Lower leg skin (tissue), 4 donors: Measurements from ENCODE around the gene TAPT1. TPM values are rescaled to one million over a fixed set of nuclear protein-coding genes. Genes with fewer than 3 reads are reported as not detected.

ENCODE experiments used
- DNase-seq, 2 donors: peaks; one replicate each; pipeline ENCODE4 v3.0.0-alpha.2; 2019; ENCODE audit warnings: low spot score in 2 of 2
- H3K4me3 ChIP-seq: fragments of 200-600 bp; sonication (generic); 2 replicates; pipeline ENCODE4 v1.5.1; 2017; ENCODE audit warnings: mild to moderate bottlenecking, low read depth; ENCODE audit not compliant: poor library complexity, severe bottlenecking
- CTCF ChIP-seq, 3 donors: fragments of 450-650 bp; IDR thresholded peaks; one replicate each; pipeline ENCODE4 v1.5.1; 2016; ENCODE audit warnings: antibody characterized with exemption in 3 of 3, mild to moderate bottlenecking in 3 of 3, moderate library complexity in 2 of 3
- POLR2A ChIP-seq, 2 donors: fragments of 450-650 bp; IDR thresholded peaks; one replicate each; pipeline ENCODE4 v1.6.1; 2016 to 2017; ENCODE audit warnings: antibody characterized with exemption in 2 of 2, mild to moderate bottlenecking in 1 of 2, moderate library complexity in 1 of 2
- WGBS, 2 donors: methylation state at CpG; one replicate each; pipeline ENCODE4 v1.1.5; 2018; 5-methylcytosine and 5-hydroxymethylcytosine counted together
- intact Hi-C: fragments of 100-400 bp; cut with DNase I; formaldehyde crosslinking; loops from one replicate; pipeline ENCODE4 v1.15.0; 2023; ENCODE audit warnings: low total_unique reads
- total RNA-seq, 4 donors: library from RNA; depleted of rRNA; stranded (reverse); fragments of >200 nt; gene quantifications; one replicate each; pipeline ENCODE4 v1.1.0, GENCODE V29; 2016

The TAPT1 gene
- total RNA-seq, 4 donors from 2014 or later = 10.5 to 31.0 (median 18.7) TPM

- DNase-seq = no peak
- intact Hi-C loops = no loop called here
- WGBS, 2 donors = 88 to 91% methylated on average over 5 of the region's 5 CpGs
- H3K4me3 ChIP-seq = no peak overlapping the region
- TF ChIP-seq CTCF (IDR thresholded peaks at IDR 0.05) (no peak), POLR2A (IDR thresholded peaks at IDR 0.05) (no peak)
Measured at GRCh38 chr4:16192631-16193518, 33.4 kb downstream of the TAPT1 start.

GRCh38 chr4:16192057-16192456 is 34.2 kb downstream of the TAPT1 start:
- intact Hi-C loops = no loop called here
- DNase-seq = no peak
- TF ChIP-seq POLR2A (IDR thresholded peaks at IDR 0.05) (no peak), CTCF (IDR thresholded peaks at IDR 0.05) (no peak)
- 72 to 74% methylated on average over 2 of the region's 2 CpGs for WGBS, 2 donors
- H3K4me3 ChIP-seq = no peak overlapping the region

- TF ChIP-seq CTCF (IDR thresholded peaks at IDR 0.05) = no peak
- no peak for TF ChIP-seq POLR2A (IDR thresholded peaks at IDR 0.05)
- no peak for DNase-seq
- intact Hi-C loops = no loop called here
- H3K4me3 ChIP-seq = no peak overlapping the region
Measured at GRCh38 chr4:16187455-16187854, 38.8 kb downstream of the TAPT1 start.

GRCh38 chr4:16186986-16187385 is 39.3 kb downstream of the TAPT1 start:
- WGBS, 2 donors = 86 to 87% methylated on average over 1 of the region's 1 CpG

GRCh38 chr4:16183604-16184003 is 42.7 kb downstream of the TAPT1 start:
- WGBS, 2 donors = 88 to 92% methylated on average over 2 of the region's 2 CpGs
- no peak overlapping the region for H3K4me3 ChIP-seq
- DNase-seq = no peak
- intact Hi-C loops = no loop called here
- TF ChIP-seq POLR2A (IDR thresholded peaks at IDR 0.05) = no peak
- TF ChIP-seq CTCF (IDR thresholded peaks at IDR 0.05) = no peak

More at GRCh38 chr4:16186986-16187385, 39.3 kb downstream of the TAPT1 start:
- intact Hi-C loops = no loop called here
- DNase-seq = no peak
- H3K4me3 ChIP-seq = no peak overlapping the region
- TF ChIP-seq CTCF (IDR thresholded peaks at IDR 0.05) (no peak), POLR2A (IDR thresholded peaks at IDR 0.05) (no peak)
